HEK293 (cell line): ENCODE results near the gene RAET1L.

ENCODE experiments used
- CTCF ChIA-PET: fragments of 350-600 bp; formaldehyde crosslinking; extraction: SDS; loops from one replicate; lab custom pipeline; 2021; ENCODE audit warnings: antibody characterized with exemption; lab: Yijun Ruan, JAX
- POLR2A ChIA-PET: fragments of 300-600 bp; formaldehyde crosslinking; extraction: SDS; loops from one replicate; lab custom pipeline; 2020; ENCODE audit warnings: antibody characterized with exemption, inconsistent platforms; lab: Yijun Ruan, JAX
- H3K27ac ChIP-seq: fragments of 200-500 bp; sonication (Bioruptor generic); 2 replicates; pipeline ENCODE4 v1.5.1; 2014; ENCODE audit warnings: low read depth, low read length, control low read depth, inconsistent platforms; ENCODE audit errors: extremely low read depth
- H3K36me3 ChIP-seq, 2 experiments: fragments of 200-500 bp in 1 of 2; sonication (Bioruptor generic) in 1 of 2; 1 replicate in 1 of 2; 2 replicates in 1 of 2; pipeline ENCODE4 v1.5.1; 2014 to 2017; ENCODE audit warnings: inconsistent platforms in 2 of 2, low read length in 2 of 2; ENCODE audit not compliant: control insufficient read depth in 2 of 2, insufficient read depth in 1 of 2
- H3K4me1 ChIP-seq: fragments of 200-500 bp; sonication (Bioruptor generic); 2 replicates; pipeline ENCODE4 v1.5.1; 2014; ENCODE audit warnings: mild to moderate bottlenecking, low read length, inconsistent platforms; ENCODE audit not compliant: control insufficient read depth, insufficient read depth
- H3K4me3 ChIP-seq: 2 replicates; pipeline ENCODE4 v1.5.1; 2011; ENCODE audit warnings: low read depth, mild to moderate bottlenecking, control low read depth, low read length, moderate library complexity
- H3K9me3 ChIP-seq: fragments of 200-500 bp; sonication (Bioruptor generic); 2 replicates; pipeline ENCODE4 v1.5.1; 2014; ENCODE audit warnings: low read depth, low read length, inconsistent platforms; ENCODE audit not compliant: control insufficient read depth, insufficient read depth
- KLF16 ChIP-seq: fragments of 450-650 bp; formaldehyde crosslinking; IDR thresholded peaks from 2 replicates; pipeline ENCODE4 v1.5.1; 2017; ENCODE audit warnings: missing biosample characterization, missing genetic modification characterization
- PRDM1 ChIP-seq: fragments of 450-650 bp; formaldehyde crosslinking; IDR thresholded peaks from 2 replicates; pipeline ENCODE4; 2016; ENCODE audit warnings: missing biosample characterization, missing genetic modification characterization
- SALL2 ChIP-seq: fragments of 450-650 bp; formaldehyde crosslinking; IDR thresholded peaks from 2 replicates; pipeline ENCODE4 v1.5.0; 2017; ENCODE audit warnings: missing biosample characterization, mild to moderate bottlenecking, missing genetic modification characterization, borderline replicate concordance
- ZBTB26 ChIP-seq: fragments of 450-650 bp; formaldehyde crosslinking; optimal IDR thresholded peaks from 2 replicates; pipeline ENCODE3; 2016; ENCODE audit warnings: missing biosample characterization, mild to moderate bottlenecking, missing genetic modification characterization
- ZBTB8A ChIP-seq: fragments of 450-650 bp; formaldehyde crosslinking; IDR thresholded peaks from 2 replicates; pipeline ENCODE4 v1.5.1; 2016; ENCODE audit warnings: missing biosample characterization, missing genetic modification characterization
- ZNF16 ChIP-seq: fragments of 450-650 bp; formaldehyde crosslinking; IDR thresholded peaks from 2 replicates; pipeline ENCODE4 v1.5.1; 2016; ENCODE audit warnings: low read depth, missing biosample characterization, missing genetic modification characterization
- ZNF2 ChIP-seq: fragments of 450-650 bp; formaldehyde crosslinking; IDR thresholded peaks from 2 replicates; pipeline ENCODE4 v1.5.1; 2016; ENCODE audit warnings: missing biosample characterization, missing genetic modification characterization
- ZNF350 ChIP-seq: fragments of 450-650 bp; formaldehyde crosslinking; IDR thresholded peaks from 2 replicates; pipeline ENCODE4 v1.5.0; 2017; ENCODE audit warnings: missing biosample characterization, mild to moderate bottlenecking, missing genetic modification characterization
- ZNF416 ChIP-seq: fragments of 450-650 bp; formaldehyde crosslinking; IDR thresholded peaks from 2 replicates; pipeline ENCODE4 v1.5.1; 2016; ENCODE audit warnings: missing biosample characterization, missing genetic modification characterization
- ZNF571 ChIP-seq: fragments of 450-650 bp; formaldehyde crosslinking; IDR thresholded peaks from 2 replicates; pipeline ENCODE4 v1.5.0; 2017; ENCODE audit warnings: missing biosample characterization, missing genetic modification characterization
- ZNF701 ChIP-seq: fragments of 450-650 bp; formaldehyde crosslinking; IDR thresholded peaks from 2 replicates; pipeline ENCODE4 v1.5.1; 2016; ENCODE audit warnings: missing biosample characterization, missing genetic modification characterization
- ZSCAN16 ChIP-seq: fragments of 450-650 bp; formaldehyde crosslinking; IDR thresholded peaks from 2 replicates; pipeline ENCODE4 v1.5.1; 2016; ENCODE audit warnings: missing biosample characterization, missing genetic modification characterization
- TF ChIP-seq, protein P1 (sequence below): fragments of 450-650 bp; formaldehyde crosslinking; IDR thresholded peaks from 2 replicates; pipeline ENCODE4 v1.5.1; 2016; ENCODE audit warnings: missing biosample characterization, missing genetic modification characterization, borderline replicate concordance
- TF ChIP-seq, protein P2 (sequence below): fragments of 450-650 bp; formaldehyde crosslinking; IDR thresholded peaks from 2 replicates; pipeline ENCODE4 v1.5.1; 2016; ENCODE audit warnings: missing biosample characterization, missing genetic modification characterization

RAET1L gene

GRCh38 chr6:149990212-149990660 lies 35.1 kb downstream of the RAET1L start (continued):
- TF ChIP-seq, protein P1, sequence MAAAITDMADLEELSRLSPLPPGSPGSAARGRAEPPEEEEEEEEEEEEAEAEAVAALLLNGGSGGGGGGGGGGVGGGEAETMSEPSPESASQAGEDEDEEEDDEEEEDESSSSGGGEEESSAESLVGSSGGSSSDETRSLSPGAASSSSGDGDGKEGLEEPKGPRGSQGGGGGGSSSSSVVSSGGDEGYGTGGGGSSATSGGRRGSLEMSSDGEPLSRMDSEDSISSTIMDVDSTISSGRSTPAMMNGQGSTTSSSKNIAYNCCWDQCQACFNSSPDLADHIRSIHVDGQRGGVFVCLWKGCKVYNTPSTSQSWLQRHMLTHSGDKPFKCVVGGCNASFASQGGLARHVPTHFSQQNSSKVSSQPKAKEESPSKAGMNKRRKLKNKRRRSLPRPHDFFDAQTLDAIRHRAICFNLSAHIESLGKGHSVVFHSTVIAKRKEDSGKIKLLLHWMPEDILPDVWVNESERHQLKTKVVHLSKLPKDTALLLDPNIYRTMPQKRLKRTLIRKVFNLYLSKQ (tag by site-specific recombination): no peak
- TF ChIP-seq, protein P2, sequence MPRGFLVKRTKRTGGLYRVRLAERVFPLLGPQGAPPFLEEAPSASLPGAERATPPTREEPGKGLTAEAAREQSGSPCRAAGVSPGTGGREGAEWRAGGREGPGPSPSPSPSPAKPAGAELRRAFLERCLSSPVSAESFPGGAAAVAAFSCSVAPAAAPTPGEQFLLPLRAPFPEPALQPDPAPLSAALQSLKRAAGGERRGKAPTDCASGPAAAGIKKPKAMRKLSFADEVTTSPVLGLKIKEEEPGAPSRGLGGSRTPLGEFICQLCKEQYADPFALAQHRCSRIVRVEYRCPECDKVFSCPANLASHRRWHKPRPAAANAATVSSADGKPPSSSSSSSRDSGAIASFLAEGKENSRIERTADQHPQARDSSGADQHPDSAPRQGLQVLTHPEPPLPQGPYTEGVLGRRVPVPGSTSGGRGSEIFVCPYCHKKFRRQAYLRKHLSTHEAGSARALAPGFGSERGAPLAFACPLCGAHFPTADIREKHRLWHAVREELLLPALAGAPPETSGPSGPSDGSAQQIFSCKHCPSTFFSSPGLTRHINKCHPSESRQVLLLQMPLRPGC: 0 out of 2 replicates have a peak, but pooled peaks have one; percentile 6
- TF ChIP-seq KLF16 (tag by site-specific recombination) (no peak), SALL2 (no peak), ZNF16 (tag by site-specific recombination) (no peak), ZBTB8A (tag by site-specific recombination) (no peak), ZNF350 (tag by site-specific recombination) (no peak)

GRCh38 chr6:149988550-149989346 lies 36.6 kb downstream of the RAET1L start:
- H3K27ac ChIP-seq: no peak overlapping the region
- H3K4me3 ChIP-seq: no peak overlapping the region
- TF ChIP-seq PRDM1 (tag by site-specific recombination): 0 out of 2 replicates have a peak, but pooled peaks have one; percentile 36
- no peak for TF ChIP-seq ZBTB26 (tag by site-specific recombination)
- TF ChIP-seq ZBTB8A (tag by site-specific recombination): peak; percentile 21; the same call in 1 of the 2 replicates
- TF ChIP-seq ZNF571 (tag by site-specific recombination): no peak
- H3K9me3 ChIP-seq: no peaks in the 10 kb centered on the region
- ChIA-PET POLR2A (interaction anchor here (2.8 kb wide), 1 partner anchor 25 kb away, joined by 11 read pairs; the partner anchor contains the start of gene ULBP1), CTCF (interaction anchor here (0.7 to 1.3 kb wide), 3 partner anchors 28 to 1487 kb away, joined by 4 to 6 read pairs (median 4); no protein-coding TSS in a partner anchor)
- peaks cover 6% of the 10 kb centered on the region for H3K4me1 ChIP-seq
- no peaks in the 10 kb centered on the region for H3K36me3 ChIP-seq

GRCh38 chr6:149987602-149988107 lies 37.7 kb downstream of the RAET1L start:
- TF ChIP-seq ZNF701 (tag by site-specific recombination) (no peak), ZSCAN16 (tag by site-specific recombination) (no peak), ZNF2 (tag by site-specific recombination) (no peak), ZNF416 (no peak)
- peaks cover 6% of the 10 kb centered on the region for H3K4me1 ChIP-seq
- no peaks in the 10 kb centered on the region for H3K9me3 ChIP-seq
- no peak overlapping the region for H3K27ac ChIP-seq
- no peaks in the 10 kb centered on the region for H3K36me3 ChIP-seq
- ChIA-PET POLR2A (no interaction called here), CTCF (interaction anchor here (0.7 to 1.3 kb wide), 3 partner anchors 12 to 93 kb away, joined by 3 to 6 read pairs (median 4); no protein-coding TSS in a partner anchor)
- no peak overlapping the region for H3K4me3 ChIP-seq
